H9 (cell line): ENCODE results near the gene STXBP1. TPM values are rescaled to one million over a fixed set of nuclear protein-coding genes. Genes with fewer than 3 reads are reported as not detected.
A peak's percentile ranks its signal among the peaks of the same experiment; 100 is the strongest.

ENCODE experiments used
- DNase-seq: peaks from one replicate; pipeline ENCODE4 v3.0.0-alpha.2; 2017
- H2AFZ ChIP-seq: one replicate; pipeline ENCODE4 v1.6.1; 2013; ENCODE audit warnings: mild to moderate bottlenecking, low read length, control low read depth, moderate library complexity
- H2AK5ac ChIP-seq: 2 replicates; pipeline ENCODE4 v1.6.1; 2013; ENCODE audit warnings: low read length, control low read depth, mixed read lengths; ENCODE audit not compliant: insufficient read length
- H2BK120ac ChIP-seq: one replicate; pipeline ENCODE4 v1.6.1; 2013; ENCODE audit warnings: low read depth, mild to moderate bottlenecking, low read length, control low read depth, inconsistent platforms; ENCODE audit not compliant: poor library complexity, severe bottlenecking
- H2BK12ac ChIP-seq: 2 replicates; pipeline ENCODE4 v1.6.1; 2013; ENCODE audit warnings: low read length, control low read depth, mixed read lengths, low read depth; ENCODE audit not compliant: insufficient read length
- H2BK15ac ChIP-seq: 2 replicates; pipeline ENCODE4 v1.6.1; 2013; ENCODE audit warnings: low read depth, low read length, control low read depth
- H2BK20ac ChIP-seq: one replicate; pipeline ENCODE4 v1.6.1; 2013; ENCODE audit warnings: low read depth, mild to moderate bottlenecking, low read length, control low read depth, inconsistent platforms; ENCODE audit not compliant: poor library complexity, severe bottlenecking
- H2BK5ac ChIP-seq: 2 replicates; pipeline ENCODE4 v1.6.1; 2013; ENCODE audit warnings: low read length, control low read depth, mixed read lengths; ENCODE audit not compliant: insufficient read length
- H3K14ac ChIP-seq: 2 replicates; pipeline ENCODE4 v1.6.1; 2013; ENCODE audit warnings: low read length, control low read depth; ENCODE audit not compliant: insufficient read depth
- H3K18ac ChIP-seq: 2 replicates; pipeline ENCODE4 v1.6.1; 2013; ENCODE audit warnings: low read depth, mild to moderate bottlenecking, mixed read lengths, low read length, control low read depth; ENCODE audit not compliant: insufficient read length
- H3K23ac ChIP-seq: 2 replicates; pipeline ENCODE4 v1.6.1; 2013; ENCODE audit warnings: low read length, control low read depth, mixed read lengths, low read depth; ENCODE audit not compliant: insufficient read length
- H3K23me2 ChIP-seq: 2 replicates; pipeline ENCODE4 v1.6.1; 2013; ENCODE audit warnings: low read depth, mild to moderate bottlenecking, mixed read lengths, low read length, control low read depth; ENCODE audit not compliant: insufficient read length, poor library complexity, severe bottlenecking
- H3K27ac ChIP-seq: 2 replicates; pipeline ENCODE4 v1.5.1; 2013; ENCODE audit warnings: low read length, control low read depth, mixed read lengths, low read depth; ENCODE audit not compliant: insufficient read length
- H3K27me3 ChIP-seq: 2 replicates; pipeline ENCODE4 v1.6.1; 2013; ENCODE audit warnings: low read length, control low read depth, inconsistent platforms; ENCODE audit not compliant: insufficient read depth
- H3K4ac ChIP-seq: 2 replicates; pipeline ENCODE4 v1.6.1; 2013; ENCODE audit warnings: low read depth, mild to moderate bottlenecking, control low read depth, inconsistent platforms, low read length, moderate library complexity
- H3K4me1 ChIP-seq: 2 replicates; pipeline ENCODE4 v1.6.1; 2013; ENCODE audit warnings: low read length, control low read depth, inconsistent platforms; ENCODE audit not compliant: insufficient read depth
- H3K4me2 ChIP-seq: 2 replicates; pipeline ENCODE4 v1.6.1; 2013; ENCODE audit warnings: low read length, control low read depth, mixed read lengths; ENCODE audit not compliant: insufficient read length, insufficient read depth
- H3K56ac ChIP-seq: 2 replicates; pipeline ENCODE4 v1.6.1; 2013; ENCODE audit warnings: low read depth, mild to moderate bottlenecking, mixed read lengths, low read length, control low read depth; ENCODE audit not compliant: insufficient read length
- H3K79me1 ChIP-seq: 2 replicates; pipeline ENCODE4 v1.6.1; 2013; ENCODE audit warnings: low read depth, mild to moderate bottlenecking, moderate library complexity, low read length, control low read depth, inconsistent platforms; ENCODE audit not compliant: insufficient read depth, poor library complexity, severe bottlenecking
- H3K79me2 ChIP-seq: 2 replicates; pipeline ENCODE4 v1.6.1; 2013; ENCODE audit warnings: low read length, control low read depth, inconsistent platforms; ENCODE audit not compliant: insufficient read depth
- H3K9ac ChIP-seq: 2 replicates; pipeline ENCODE4 v1.6.1; 2013; ENCODE audit warnings: low read length, control low read depth, mixed read lengths; ENCODE audit not compliant: insufficient read length; ENCODE audit errors: extremely low read depth
- H3K9me3 ChIP-seq: one replicate; pipeline ENCODE4 v1.6.1; 2013; ENCODE audit warnings: low read depth, low read length, inconsistent platforms; ENCODE audit not compliant: control insufficient read depth
- H3T11ph ChIP-seq: one replicate; pipeline ENCODE4 v1.6.1; 2013; ENCODE audit warnings: mild to moderate bottlenecking, low read length, control low read depth, inconsistent platforms
- H4K20me1 ChIP-seq: one replicate; pipeline ENCODE4 v1.6.1; 2013; ENCODE audit not compliant: control insufficient read depth, insufficient read length, insufficient read depth
- H4K5ac ChIP-seq: 2 replicates; pipeline ENCODE4 v1.6.1; 2013; ENCODE audit warnings: low read depth, mild to moderate bottlenecking, mixed read lengths, low read length, control low read depth; ENCODE audit not compliant: insufficient read length
- H4K8ac ChIP-seq: replicated peaks from 2 replicates; pipeline ENCODE4 v1.6.1; 2013; ENCODE audit warnings: low read length, control low read depth, mixed read lengths, low read depth; ENCODE audit not compliant: insufficient read length
- H4K91ac ChIP-seq: 2 replicates; pipeline ENCODE4 v1.6.1; 2013; ENCODE audit warnings: low read depth, mild to moderate bottlenecking, moderate library complexity, mixed read lengths, low read length, control low read depth; ENCODE audit not compliant: insufficient read length
- H3K27ac Mint-ChIP-seq, 3 experiments: 2 replicates in 2 of 3; 3 replicates in 1 of 3; pipeline ENCODE4 v1.8.0; 2020 to 2021; ENCODE audit warnings: mixed read lengths in 3 of 3, mild to moderate bottlenecking in 1 of 3, moderate library complexity in 1 of 3
- H3K27me3 Mint-ChIP-seq: 2 replicates; pipeline ENCODE4 v1.8.0; 2021; ENCODE audit warnings: low read depth, mild to moderate bottlenecking, moderate library complexity, mixed read lengths
- H3K36me3 Mint-ChIP-seq, 3 experiments: 2 replicates in 2 of 3; 3 replicates in 1 of 3; pipeline ENCODE4 v1.8.0; 2020 to 2021; ENCODE audit warnings: low read depth in 3 of 3, mixed read lengths in 3 of 3; ENCODE audit not compliant: insufficient read depth in 1 of 3
- H3K4me1 Mint-ChIP-seq, 2 experiments: 2 replicates each; pipeline ENCODE4 v1.8.0; 2020; ENCODE audit warnings: mixed read lengths in 2 of 2
- H3K4me3 Mint-ChIP-seq, 2 experiments: 2 replicates in 1 of 2; 3 replicates in 1 of 2; pipeline ENCODE4 v1.8.0; 2020 to 2021; ENCODE audit warnings: mild to moderate bottlenecking in 2 of 2, mixed read lengths in 2 of 2, moderate library complexity in 1 of 2
- H3K9me3 Mint-ChIP-seq, 2 experiments: 2 replicates in 1 of 2; 3 replicates in 1 of 2; pipeline ENCODE4 v1.8.0; 2020; ENCODE audit warnings: mild to moderate bottlenecking in 2 of 2, mixed read lengths in 2 of 2, moderate library complexity in 1 of 2
- WGBS: extraction: QIAGEN DNeasy Blood & Tissue Kit; methylation state at CpG from one replicate; pipeline ENCODE4 v1.1.7; 2013; ENCODE audit warnings: missing lambda C conversion rate, low lambda C conversion rate, mixed read lengths; ENCODE audit not compliant: insufficient read length; ENCODE audit errors: extremely low coverage; 5-methylcytosine and 5-hydroxymethylcytosine counted together
- total RNA-seq: library from RNA; stranded (reverse); gene quantifications from 2 replicates; pipeline ENCODE4 v1.2.1, GENCODE V29; 2021
- TF ChIP-seq, protein P1 (sequence below): fragments of 200-600 bp; sonication (generic); conservative IDR thresholded peaks from 3 replicates; pipeline ENCODE4 v1.8.0; 2021; ENCODE audit warnings: antibody characterized with exemption, mild to moderate bottlenecking

Gene STXBP1
- total RNA-seq, 1 experiment from 2014 or later, result 22.3 TPM

DNA sequence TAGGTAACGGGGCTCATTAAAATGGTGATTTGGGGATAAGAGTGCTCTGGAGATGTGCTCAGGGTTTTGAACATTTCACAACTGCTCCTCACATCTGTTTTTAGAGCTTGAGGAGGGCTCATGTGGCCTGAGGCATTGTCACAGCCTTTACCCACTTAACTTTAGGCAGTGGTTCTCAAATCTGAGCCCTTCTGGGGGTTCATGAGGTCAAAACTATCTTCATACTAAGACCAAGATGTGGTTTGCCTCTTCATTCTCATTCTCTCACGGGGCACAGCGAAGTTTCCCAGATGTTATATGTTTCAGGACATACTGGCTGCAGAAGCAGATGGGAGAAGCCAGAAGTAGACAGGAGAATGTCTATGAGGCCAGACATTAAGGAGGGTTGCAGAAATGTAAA, 38.4 kb downstream of the STXBP1 start:
- Histone ChIP-seq H2BK5ac (no peak overlapping the region), H3K79me2 (no peaks in the 10 kb centered on the region), H4K20me1 (no peaks in the 10 kb centered on the region), H3K9ac (no peak overlapping the region), H2BK15ac (no peak overlapping the region), H3K27ac (no peak overlapping the region), H2AK5ac (no peak overlapping the region), H3K23ac (no peak overlapping the region), H3K56ac (no peak overlapping the region), H4K5ac (no peak overlapping the region), H2BK20ac (no peak overlapping the region), H3K27me3 (no peaks in the 10 kb centered on the region), H2AFZ (no peak overlapping the region), H4K8ac (no peak overlapping the region), H3K14ac (no peak overlapping the region), H3K4me1 (peaks cover 19% of the 10 kb centered on the region), H2BK12ac (no peak overlapping the region), H3K4ac (no peak overlapping the region), H2BK120ac (no peak overlapping the region), H3K79me1 (no peaks in the 10 kb centered on the region), H3K18ac (no peak overlapping the region), H3K4me2 (no peak overlapping the region), H3K9me3 (no peaks in the 10 kb centered on the region), H3K23me2 (no peaks in the 10 kb centered on the region), H4K91ac (no peak overlapping the region), H3T11ph (no peak overlapping the region)
- DNase-seq, result no peak
- H3K4me3 Mint-ChIP-seq, result no peak overlapping the region
- H3K27me3 Mint-ChIP-seq, result no peaks in the 10 kb centered on the region
- WGBS, result no CpG with 5 or more reads among the region's 3 CpGs
- H3K36me3 Mint-ChIP-seq, result peaks cover 0 to 5% (median 0%) of the 10 kb centered on the region in 3 experiments; a peak in 3 of 7 replicates
- no peaks in the 10 kb centered on the region for H3K9me3 Mint-ChIP-seq
- peaks cover 34 to 41% of the 10 kb centered on the region in 2 experiments for H3K4me1 Mint-ChIP-seq
- TF ChIP-seq, protein P1, sequence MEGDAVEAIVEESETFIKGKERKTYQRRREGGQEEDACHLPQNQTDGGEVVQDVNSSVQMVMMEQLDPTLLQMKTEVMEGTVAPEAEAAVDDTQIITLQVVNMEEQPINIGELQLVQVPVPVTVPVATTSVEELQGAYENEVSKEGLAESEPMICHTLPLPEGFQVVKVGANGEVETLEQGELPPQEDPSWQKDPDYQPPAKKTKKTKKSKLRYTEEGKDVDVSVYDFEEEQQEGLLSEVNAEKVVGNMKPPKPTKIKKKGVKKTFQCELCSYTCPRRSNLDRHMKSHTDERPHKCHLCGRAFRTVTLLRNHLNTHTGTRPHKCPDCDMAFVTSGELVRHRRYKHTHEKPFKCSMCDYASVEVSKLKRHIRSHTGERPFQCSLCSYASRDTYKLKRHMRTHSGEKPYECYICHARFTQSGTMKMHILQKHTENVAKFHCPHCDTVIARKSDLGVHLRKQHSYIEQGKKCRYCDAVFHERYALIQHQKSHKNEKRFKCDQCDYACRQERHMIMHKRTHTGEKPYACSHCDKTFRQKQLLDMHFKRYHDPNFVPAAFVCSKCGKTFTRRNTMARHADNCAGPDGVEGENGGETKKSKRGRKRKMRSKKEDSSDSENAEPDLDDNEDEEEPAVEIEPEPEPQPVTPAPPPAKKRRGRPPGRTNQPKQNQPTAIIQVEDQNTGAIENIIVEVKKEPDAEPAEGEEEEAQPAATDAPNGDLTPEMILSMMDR, result no peak
- H3K27ac Mint-ChIP-seq, result peak overlapping the region in 2 of 3 experiments; percentile 42 to 61; a peak in 2 of 7 replicates
